NCI-H774 (cell line): ENCODE data around the gene TRIM45.
"Not testable (repeated sequence)": the region's sequence is repeated elsewhere in the genome, so short reads cannot be mapped to it uniquely, and the experiment has no call there.

Experiments used
- DNase-seq: peaks from one replicate; lab custom pipeline; 2025; lab: John Stamatoyannopoulos, UW

Gene TRIM45

GRCh38 chr1:117121589-117122329 is at the start of gene TRIM45:
Gene TRIM45, minus strand, starts transcription at chr1:117121749. Its CDS starts 548 bp downstream, at chr1:117121201.
- peak; percentile 93 for DNase-seq

- DNase-seq, result no peak
These were observed 48.5 kb upstream of the TRIM45 start for GRCh38 chr1:117169871-117170596.

DNA sequence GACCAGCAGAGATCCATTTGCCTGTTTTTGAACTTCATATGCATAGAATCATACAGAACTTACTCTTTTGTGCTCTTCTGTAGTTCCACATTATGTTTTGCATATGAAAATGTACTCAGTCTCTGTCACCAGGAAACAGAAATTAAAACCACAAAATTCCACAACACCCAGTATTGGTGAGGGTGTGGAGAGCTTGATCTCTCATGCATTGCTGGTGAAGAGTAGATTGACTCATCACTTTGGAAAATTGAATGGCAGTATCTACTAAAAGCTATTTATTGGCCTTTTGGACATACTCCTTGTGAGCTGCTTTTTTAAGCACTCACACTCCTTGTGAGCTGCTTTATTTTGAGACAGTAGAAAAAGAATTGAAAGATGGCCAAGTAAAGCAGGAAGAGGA is 45.9 kb upstream of the TRIM45 start:
- DNase-seq, result no peak

GRCh38 chr1:117166076-117166475 is 44.5 kb upstream of the TRIM45 start:
- DNase-seq, result no peak

GRCh38 chr1:117164209-117164608 is 42.7 kb upstream of the TRIM45 start:
- no peak for DNase-seq

GRCh38 chr1:117162816-117163215 is 41.3 kb upstream of the TRIM45 start:
- DNase-seq, result no peak

- DNase-seq, result no peak
These were observed 40.3 kb upstream of the TRIM45 start for GRCh38 chr1:117161887-117162286.

DNA sequence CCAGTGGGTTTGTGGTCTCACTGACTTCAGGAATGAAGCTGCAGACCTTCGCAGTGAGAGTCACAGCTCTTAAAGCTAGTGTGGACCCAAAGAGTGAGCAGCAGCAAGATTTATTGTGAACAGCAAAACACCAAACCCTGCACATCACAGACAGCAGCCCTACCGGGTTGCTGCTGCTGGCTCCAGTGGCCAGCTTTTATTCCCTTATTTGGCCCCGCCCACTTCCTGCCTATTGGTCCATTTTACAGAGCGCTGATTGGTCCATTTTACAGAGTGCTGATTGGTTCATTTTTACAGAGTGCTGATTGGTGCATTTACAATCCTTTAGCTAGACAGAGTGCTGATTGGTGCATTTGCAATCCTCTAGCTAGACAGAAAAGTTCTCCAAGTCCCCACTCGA is 29.8 kb upstream of the TRIM45 start:
- not testable (repeated sequence) for DNase-seq

GRCh38 chr1:117150316-117150715 is 28.8 kb upstream of the TRIM45 start:
- DNase-seq, result no peak

DNA sequence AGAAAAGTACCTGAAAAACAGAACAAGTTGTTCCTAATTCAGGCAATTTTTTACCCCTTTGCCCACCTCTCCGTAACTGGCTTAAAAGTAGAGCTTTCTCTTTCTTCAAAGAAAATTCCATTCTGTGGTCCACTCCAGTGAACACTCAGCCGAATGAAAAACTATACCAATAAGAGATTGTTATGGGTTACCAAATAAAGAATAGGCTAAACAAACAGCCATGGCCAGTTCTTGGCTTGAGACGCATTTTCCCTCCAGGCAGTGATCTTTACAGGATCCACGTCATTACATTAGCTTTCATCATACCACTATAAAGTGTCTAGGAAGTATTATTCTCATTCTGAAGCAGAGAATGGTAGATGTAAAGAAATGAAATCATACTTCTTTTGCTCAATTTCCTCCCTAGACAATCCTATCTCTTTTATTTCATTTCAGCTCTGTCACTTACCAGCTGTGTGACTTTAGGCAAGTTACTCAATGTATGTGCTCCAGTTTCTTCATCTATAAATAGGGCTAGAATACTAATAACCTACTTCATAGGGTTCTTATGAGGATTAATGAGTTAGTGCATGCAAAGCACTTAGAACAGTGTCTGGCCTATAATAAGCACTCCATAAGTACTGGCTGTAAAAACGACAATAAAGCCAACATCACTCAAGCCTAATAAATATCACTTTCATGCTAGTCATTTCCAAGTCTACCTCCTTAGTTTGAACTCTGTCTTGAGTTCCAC is 26.5 kb upstream of the TRIM45 start:
- DNase-seq, result no peak

GRCh38 chr1:117147341-117147831 is 25.8 kb upstream of the TRIM45 start:
- DNase-seq, result no peak

GRCh38 chr1:117146575-117147340 is 25.2 kb upstream of the TRIM45 start:
- DNase-seq, result peak; percentile 27

GRCh38 chr1:117146072-117146471 is 24.5 kb upstream of the TRIM45 start:
- DNase-seq, result no peak

DNA sequence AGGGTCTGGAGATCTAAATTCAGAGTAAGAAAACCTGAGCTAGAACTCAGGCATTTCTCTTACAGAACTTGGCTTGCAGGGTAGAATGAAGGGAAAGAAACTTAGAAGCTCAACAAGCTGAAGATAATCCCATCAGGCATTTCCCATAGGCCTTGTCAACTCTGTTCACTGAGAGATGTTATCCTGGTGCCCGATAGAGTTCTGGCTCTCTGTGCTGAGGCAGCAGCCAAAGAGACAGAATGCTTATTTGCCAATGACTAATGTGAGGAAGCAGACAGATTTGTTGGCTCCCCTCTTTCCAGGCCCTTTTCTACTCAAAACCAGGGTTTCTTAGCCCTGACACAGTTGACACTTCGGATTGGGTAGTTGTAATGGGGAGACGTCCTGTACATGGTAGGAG is 22.3 kb upstream of the TRIM45 start:
- no peak for DNase-seq

DNA sequence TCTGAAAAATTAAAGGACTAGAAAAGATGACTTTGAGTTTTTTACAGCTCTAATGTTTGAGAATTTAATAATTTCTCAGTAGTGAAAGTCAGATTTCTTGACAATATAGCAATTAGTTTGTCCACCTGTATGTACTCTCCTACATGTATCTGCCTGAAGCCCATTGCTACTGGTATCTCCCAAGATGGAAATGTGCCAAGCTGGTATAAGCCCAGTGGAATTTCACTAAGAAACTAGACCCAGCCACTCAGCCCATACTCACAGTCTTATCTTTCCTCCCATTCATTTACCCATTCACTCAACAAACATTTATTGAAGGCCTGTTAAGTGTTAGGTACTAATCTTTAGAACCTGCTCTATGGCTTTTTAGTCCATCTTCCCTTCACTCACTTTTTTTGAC is 21.6 kb upstream of the TRIM45 start:
- DNase-seq, result no peak

DNA sequence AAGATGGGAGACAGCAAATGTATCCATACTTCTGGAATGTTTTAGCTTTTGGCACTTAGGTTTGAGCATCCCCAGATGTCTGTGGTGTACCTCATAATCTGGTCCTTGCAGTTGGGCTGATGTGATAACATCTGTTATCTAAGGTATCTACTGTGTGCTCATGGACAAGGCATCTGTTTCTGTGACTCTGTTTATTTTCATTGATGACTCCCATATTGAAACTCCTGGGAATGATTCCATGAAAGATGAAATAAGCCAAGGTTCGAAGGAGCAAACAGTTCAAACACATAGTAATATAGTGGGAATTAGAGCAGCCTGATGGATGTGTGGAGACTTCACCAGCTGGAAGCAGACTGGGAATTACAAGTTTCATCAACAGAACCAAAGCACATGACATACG is 20.7 kb upstream of the TRIM45 start:
- no peak for DNase-seq

DNA sequence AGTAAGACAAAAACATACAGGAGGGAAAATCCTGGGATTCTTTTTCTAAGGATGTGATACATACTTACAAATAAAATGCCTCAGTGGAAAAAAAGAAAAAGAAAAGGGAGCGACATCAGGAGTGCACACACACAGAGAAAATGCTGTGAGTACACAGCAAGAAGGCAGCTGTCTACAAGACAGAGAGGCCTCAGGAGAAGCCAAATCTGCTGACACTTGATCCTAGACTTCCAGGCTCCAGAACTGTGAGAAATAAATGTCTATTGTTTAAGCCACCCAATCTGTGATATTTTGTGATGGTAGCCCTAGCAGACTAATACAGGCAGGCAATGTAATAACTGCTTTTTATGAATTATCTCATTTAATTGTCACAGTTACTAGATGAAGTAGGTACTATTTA is 17.0 kb upstream of the TRIM45 start:
- DNase-seq, result no peak

GRCh38 chr1:117138106-117138505 is 16.6 kb upstream of the TRIM45 start:
- DNase-seq, result no peak

DNA sequence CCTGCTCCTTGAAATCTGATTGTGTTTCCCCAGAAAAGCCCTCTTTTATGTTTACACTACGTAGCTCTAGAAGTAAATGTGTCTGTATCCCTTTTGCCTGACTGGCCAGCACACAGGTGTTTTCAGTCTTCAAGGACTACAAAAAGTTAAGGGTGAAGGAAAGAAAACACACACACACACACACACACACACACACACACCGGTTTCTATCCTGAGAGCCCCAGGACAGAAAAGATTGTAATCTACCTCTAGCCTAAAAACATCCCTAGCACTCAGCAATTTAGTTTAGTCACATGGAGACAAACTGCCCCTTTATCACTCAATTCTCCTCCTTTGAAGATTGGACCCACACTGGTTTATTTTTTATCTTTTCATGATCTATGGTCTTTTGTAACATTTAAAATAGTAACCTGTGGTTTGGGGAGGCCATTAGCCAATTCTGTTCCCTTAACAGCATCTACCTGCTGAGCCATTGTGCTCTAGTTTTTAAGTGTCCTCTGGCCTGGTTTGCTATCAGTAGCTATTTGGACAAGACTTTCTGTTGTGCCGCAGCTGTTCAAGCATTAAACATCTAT is 15.8 kb upstream of the TRIM45 start:
- no peak for DNase-seq

GRCh38 chr1:117136749-117137148 is 15.2 kb upstream of the TRIM45 start:
- no peak for DNase-seq

DNA sequence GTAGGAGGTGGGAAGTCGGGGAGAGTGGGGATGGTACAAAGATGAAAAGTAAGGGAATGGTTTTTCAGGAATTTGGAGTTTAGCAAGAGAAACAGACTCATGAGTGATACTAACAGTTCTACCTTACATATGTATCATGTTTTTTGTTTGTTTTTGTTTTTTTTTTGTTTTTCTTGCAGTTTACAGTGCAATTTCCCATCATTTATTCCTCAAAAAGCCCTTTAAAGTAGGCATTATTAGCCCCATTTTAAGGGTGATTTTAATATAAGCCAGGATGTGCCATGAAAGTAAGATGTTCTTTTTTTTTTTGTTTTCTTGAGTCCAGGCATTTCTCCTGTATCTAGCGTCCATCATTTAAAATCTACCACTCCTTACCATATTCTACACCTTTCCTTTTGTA is 13.8 kb upstream of the TRIM45 start:
- DNase-seq, result no peak

GRCh38 chr1:117130526-117130925 is 9.0 kb upstream of the TRIM45 start:
- no peak for DNase-seq
